ENCODE measurements around the gene ORAI2.

ORAI2 gene

GRCh38 chr7:102415685-102416225 is 17.6 kb upstream of the ORAI2 start:
- peak; percentile 77 for DNase-seq

- DNase-seq, result no peak
Observed at GRCh38 chr7:102416406-102416805, 17.0 kb upstream of the ORAI2 start.

GRCh38 chr7:102417105-102417504 is 16.3 kb upstream of the ORAI2 start:
- peak; percentile 31 for DNase-seq

- no peak for DNase-seq
Observed at GRCh38 chr7:102418592-102418991, 14.8 kb upstream of the ORAI2 start.

GRCh38 chr7:102421706-102422240 is 11.6 kb upstream of the ORAI2 start:
- DNase-seq, result no peak

GRCh38 chr7:102424129-102424551 is 9.2 kb upstream of the ORAI2 start:
- no peak for DNase-seq

- DNase-seq, result no peak
Observed at GRCh38 chr7:102424787-102425218, 8.6 kb upstream of the ORAI2 start.

GRCh38 chr7:102425639-102426267 is 7.6 kb upstream of the ORAI2 start:
- peak; percentile 88 for DNase-seq

GRCh38 chr7:102426268-102427018 is 6.9 kb upstream of the ORAI2 start:
- DNase-seq, result peak; percentile 77

- no peak for DNase-seq
Observed at GRCh38 chr7:102427019-102427405, 6.4 kb upstream of the ORAI2 start.

GRCh38 chr7:102429141-102429899 is 4.1 kb upstream of the ORAI2 start:
- no peak for DNase-seq

GRCh38 chr7:102431617-102432298 is 1.6 kb upstream of the ORAI2 start:
- peak; percentile 77 for DNase-seq

- peak; percentile 32 for DNase-seq
Observed at GRCh38 chr7:102432442-102433218, 745 bp upstream of the ORAI2 start.

GRCh38 chr7:102434039-102434486 is 688 bp downstream of the ORAI2 start:
- peak; percentile 44 for DNase-seq

- DNase-seq, result no peak
Observed at GRCh38 chr7:102436118-102436517, 2.7 kb downstream of the ORAI2 start.

- no peak for DNase-seq
Observed at GRCh38 chr7:102439963-102440795, 6.8 kb downstream of the ORAI2 start.

GRCh38 chr7:102444961-102445673 is 11.7 kb downstream of the ORAI2 start:
- no peak for DNase-seq

- DNase-seq, result no peak
Observed at GRCh38 chr7:102445674-102446071, 12.3 kb downstream of the ORAI2 start.

- DNase-seq, result no peak
Observed at GRCh38 chr7:102446387-102447156, 13.2 kb downstream of the ORAI2 start.

All from CD4-positive, alpha-beta T cell treated with Interleukin-17A for 4 hours (primary cell).